Medulla oblongata (tissue), 1 donor: ENCODE results near the gene SORL1.
A peak's percentile ranks its signal among the peaks of the same experiment; 100 is the strongest.
"Not testable (repeated sequence)": the region's sequence is repeated elsewhere in the genome, so short reads cannot be mapped to it uniquely, and the experiment has no call there.

Experiments
- DNase-seq: peaks from one replicate; pipeline ENCODE4 v3.0.0-alpha.2; 2015; ENCODE audit errors: extremely low spot score

The SORL1 gene, protein sequence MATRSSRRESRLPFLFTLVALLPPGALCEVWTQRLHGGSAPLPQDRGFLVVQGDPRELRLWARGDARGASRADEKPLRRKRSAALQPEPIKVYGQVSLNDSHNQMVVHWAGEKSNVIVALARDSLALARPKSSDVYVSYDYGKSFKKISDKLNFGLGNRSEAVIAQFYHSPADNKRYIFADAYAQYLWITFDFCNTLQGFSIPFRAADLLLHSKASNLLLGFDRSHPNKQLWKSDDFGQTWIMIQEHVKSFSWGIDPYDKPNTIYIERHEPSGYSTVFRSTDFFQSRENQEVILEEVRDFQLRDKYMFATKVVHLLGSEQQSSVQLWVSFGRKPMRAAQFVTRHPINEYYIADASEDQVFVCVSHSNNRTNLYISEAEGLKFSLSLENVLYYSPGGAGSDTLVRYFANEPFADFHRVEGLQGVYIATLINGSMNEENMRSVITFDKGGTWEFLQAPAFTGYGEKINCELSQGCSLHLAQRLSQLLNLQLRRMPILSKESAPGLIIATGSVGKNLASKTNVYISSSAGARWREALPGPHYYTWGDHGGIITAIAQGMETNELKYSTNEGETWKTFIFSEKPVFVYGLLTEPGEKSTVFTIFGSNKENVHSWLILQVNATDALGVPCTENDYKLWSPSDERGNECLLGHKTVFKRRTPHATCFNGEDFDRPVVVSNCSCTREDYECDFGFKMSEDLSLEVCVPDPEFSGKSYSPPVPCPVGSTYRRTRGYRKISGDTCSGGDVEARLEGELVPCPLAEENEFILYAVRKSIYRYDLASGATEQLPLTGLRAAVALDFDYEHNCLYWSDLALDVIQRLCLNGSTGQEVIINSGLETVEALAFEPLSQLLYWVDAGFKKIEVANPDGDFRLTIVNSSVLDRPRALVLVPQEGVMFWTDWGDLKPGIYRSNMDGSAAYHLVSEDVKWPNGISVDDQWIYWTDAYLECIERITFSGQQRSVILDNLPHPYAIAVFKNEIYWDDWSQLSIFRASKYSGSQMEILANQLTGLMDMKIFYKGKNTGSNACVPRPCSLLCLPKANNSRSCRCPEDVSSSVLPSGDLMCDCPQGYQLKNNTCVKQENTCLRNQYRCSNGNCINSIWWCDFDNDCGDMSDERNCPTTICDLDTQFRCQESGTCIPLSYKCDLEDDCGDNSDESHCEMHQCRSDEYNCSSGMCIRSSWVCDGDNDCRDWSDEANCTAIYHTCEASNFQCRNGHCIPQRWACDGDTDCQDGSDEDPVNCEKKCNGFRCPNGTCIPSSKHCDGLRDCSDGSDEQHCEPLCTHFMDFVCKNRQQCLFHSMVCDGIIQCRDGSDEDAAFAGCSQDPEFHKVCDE (N-terminal part only)

DNA sequence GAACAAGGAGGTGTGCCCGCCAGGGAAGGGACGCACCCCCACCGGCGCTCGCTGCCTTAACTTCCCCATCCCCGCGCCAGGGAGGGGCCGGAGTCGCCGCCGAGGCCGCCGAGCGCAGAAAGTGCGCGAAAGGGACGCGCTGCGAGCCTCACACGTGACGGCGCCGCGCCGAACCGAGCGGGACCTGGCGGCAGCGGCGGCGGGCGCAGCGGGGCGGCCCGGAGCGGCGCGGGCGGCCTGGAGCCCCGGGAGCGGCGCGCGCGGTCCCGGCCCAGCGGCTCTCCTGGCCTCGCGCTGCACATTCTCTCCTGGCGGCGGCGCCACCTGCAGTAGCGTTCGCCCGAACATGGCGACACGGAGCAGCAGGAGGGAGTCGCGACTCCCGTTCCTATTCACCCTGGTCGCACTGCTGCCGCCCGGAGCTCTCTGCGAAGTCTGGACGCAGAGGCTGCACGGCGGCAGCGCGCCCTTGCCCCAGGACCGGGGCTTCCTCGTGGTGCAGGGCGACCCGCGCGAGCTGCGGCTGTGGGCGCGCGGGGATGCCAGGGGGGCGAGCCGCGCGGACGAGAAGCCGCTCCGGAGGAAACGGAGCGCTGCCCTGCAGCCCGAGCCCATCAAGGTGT lies at the start of gene SORL1:
Gene SORL1, plus strand, starts transcription at position 329 of the 623 bp plus-strand sequence. Its CDS starts 18 bp downstream, at position 347.
- DNase-seq = peak; percentile 88

DNA sequence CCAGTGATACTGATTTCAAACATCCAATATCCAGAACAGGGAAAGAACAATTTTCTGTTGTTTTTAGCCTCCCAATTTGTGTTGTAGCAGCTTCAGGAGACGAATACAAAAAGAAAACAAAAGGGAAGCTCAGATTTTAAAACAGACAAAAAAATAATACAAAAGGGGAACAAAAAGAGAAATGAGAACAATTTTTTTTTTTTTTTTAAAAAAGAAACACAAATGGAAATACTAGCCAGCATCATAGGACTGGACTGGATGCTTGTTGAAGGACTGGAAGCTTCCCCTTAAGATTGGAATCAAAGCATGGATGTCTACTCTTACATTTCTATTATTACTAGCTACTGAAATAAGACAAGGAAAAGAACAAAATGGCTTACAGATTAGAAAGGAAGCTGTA lies 46.5 kb upstream of the SORL1 start:
- DNase-seq = no peak

DNA sequence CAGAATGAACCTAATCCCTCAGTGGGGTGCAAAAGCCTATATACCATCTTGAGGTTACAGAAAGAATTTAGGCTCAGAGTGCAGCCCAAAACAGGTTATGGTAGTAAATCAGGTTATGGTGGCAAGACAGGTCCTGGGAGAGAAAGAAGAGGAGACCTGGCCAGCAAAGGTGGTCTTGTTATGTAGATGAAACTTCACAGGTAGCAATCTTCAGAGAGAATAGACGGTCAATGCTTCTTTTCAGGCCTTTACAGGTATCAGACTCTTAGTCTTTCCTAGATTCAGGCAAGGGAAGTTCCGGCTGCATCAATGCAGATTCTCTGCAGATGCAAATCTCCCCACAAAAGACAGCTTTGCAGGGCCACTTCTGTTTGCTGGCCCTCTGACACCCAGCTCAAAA lies 45.8 kb upstream of the SORL1 start:
- no peak for DNase-seq

DNA sequence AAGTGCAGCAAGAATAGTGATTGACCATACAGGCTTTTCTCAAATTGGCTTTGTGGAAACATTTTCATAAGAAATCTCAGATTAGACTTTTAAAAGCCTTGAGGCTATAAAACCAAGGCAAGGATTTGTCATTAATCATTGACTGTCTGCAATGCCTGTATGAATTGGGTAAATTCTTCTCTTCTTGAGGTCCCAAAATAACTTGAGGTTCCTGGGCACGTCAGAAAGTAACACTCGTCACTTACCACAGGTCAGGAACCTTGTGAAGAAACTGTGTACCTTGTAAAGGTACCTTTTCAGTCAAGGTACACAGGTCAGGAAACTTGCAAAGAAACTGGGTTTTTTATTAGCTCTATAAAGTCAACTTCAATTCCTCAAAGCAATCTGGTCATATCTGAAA lies 43.3 kb upstream of the SORL1 start:
- DNase-seq = no peak

DNA sequence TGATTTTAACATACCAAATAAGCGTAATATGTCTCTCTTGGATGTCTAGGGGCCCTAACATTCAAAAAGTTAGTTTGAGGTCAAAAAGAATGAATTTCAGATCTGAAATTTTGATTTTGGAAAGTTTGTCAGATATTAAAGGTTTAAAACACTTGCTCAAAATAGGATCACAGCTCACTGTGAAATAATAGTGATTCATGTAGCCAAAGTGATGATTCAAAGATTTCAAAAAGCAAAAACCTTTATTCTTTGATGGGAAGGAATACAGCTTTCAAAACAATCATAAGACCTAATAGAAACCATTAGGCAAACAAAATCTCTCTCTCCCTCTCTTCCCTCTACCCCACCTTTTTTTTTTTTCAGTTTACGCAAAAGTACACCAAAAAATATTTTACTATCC lies 42.1 kb upstream of the SORL1 start:
- DNase-seq = not testable (repeated sequence)

DNA sequence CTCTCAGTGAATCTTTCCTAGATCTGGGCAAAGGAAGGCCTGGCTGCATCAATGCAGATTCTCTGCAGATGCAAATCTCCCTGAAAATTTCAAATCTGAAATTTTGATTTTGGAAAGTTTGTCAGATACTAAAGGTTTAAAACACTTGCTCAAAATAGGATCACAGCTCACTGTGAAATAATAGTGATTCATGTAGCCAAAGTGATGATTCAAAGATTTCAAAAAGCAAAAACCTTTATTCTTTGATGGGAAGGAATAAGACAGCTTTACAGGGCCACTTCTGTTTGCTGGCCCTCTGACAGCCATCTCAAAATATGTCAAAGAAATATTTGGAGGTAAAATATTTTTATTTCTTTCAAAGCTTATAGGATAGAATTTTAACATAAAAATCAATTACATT lies 40.8 kb upstream of the SORL1 start:
- not testable (repeated sequence) for DNase-seq

DNA sequence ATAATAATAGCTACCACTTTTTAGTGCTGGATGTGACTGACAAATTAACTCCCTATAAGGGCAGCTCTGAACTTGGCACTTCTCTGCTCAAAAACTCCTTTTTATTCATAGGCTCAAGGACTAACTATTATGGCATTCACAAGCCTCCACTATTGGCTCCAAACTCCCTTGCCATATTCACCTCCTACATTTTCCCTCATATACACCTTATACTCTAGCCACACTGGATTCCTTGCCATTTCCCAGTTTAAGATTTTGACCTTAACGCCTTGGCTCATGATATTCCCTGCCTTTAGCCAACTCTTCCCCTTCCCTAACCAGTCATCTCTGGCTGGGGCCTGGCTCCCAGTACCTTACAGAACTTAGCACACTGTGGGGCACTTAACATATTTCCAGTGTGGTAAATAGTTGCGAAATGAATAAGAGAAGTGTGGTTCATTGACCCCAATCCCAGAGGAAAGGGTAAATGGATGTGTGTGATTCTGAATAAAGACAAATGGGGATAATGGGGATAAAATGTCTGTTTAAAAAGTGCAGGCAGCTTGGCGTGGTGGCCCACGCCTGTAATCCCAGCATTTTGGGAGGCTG lies 40.0 kb upstream of the SORL1 start:
- DNase-seq = no peak

DNA sequence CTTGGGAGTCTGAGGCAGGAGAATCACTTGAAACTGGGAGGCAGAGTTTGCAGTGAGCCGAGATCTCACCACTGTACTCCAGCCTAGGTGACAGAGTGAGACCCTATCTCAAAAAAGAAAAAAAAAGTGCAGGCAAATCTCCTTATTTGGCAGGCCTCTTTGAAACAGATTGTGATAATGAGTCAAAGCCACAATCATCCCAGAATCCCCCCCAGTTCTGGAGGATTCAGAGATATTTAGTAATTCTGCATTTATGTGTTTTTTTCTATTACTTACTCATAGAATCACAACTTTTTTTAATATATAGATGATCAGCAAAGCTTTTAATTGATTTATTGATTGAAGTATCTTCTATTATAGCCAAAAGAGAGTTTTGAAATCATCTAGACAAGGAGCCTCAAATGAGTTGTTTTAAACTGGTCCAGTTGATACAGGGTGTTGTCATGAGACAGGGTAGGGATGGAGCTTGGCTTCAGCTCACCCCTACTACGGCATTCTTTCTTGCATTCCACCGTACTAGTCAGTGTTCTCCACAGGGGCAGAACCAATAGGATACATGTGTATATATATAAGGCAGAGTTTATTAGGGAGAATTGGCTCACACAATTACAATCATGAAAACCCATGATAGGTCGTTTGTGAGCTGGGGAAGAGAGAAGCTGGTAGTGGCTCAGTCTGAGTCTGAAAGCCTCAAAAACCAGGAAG lies 39.3 kb upstream of the SORL1 start:
- no peak for DNase-seq

DNA sequence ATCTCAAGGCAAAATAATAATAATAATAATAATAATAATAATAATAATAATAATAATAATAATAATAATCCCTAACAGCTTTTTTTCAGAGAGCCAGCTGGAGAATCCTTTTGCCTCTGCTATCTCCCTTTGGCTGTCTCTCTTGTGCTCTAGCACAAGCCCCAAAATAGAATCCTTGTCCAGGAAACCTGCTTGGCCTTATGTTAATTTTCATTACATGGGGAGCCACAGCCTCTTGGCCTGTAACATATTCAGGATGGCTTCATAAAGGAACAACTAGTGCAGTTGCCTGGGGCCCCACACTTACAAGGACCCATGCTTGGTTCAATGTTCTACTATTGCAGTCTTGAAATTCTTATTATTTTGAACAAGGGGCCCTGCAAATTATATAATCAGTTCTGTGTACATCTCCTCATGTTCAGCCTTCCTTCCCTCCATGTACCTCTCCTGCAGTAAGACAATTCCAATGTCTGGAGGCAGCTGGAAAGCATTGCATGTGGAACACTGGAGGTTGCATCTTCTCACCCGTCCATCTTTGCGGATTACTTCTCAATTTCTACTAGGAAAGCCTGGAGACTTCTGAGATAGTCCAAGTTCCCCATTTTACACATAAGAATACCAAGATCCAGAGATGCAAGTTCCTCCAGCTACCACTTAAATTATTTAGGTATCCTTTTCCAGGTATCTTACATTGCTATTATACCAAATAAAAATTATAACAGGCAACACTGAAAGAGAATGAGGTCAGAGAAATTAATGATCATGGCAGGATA lies 37.8 kb upstream of the SORL1 start:
- DNase-seq = peak; percentile 27

DNA sequence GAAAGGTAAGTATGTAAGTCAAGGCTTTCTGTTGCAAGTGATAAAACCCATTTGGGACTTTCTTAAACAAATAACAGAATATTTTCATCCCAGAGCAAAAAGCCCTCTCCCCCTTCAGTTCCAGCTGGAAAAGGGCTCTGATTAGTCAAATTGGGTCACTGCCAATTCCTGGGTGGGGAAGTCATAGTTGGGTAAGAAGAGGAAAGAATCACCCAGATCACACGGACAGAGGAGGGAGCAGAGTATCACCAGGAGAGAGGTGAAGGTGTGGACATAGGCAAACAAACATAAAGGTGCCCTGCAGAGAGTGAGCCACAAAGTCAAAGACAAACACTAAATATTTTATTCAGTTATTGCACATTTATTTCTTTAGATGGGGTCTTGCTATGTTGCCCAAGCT lies 36.3 kb upstream of the SORL1 start:
- no peak for DNase-seq

DNA sequence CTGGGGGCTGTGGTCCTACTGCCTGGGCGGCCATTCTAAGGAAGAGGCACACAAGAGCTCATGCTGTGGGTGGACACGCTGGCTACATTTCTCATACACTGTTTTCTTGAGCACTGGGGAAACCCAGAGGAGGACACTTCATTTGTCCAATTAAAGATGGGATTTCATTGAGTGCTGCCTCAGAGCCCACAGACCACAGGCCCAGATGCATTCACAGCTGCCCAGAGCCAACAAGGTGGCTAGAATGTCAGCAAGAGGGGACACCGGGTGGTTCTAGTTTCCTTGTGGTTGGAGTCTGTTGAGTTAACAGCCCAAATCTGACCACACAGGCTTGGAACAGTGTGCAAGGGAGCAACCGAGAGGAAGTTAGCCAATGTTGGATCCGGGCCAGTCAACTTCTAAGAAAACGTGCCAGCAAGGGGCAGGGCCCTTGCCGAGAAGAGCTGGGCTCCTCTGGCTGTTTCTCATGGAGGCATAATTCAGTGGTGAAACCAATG lies 35.0 kb upstream of the SORL1 start:
- peak; percentile 89 for DNase-seq

DNA sequence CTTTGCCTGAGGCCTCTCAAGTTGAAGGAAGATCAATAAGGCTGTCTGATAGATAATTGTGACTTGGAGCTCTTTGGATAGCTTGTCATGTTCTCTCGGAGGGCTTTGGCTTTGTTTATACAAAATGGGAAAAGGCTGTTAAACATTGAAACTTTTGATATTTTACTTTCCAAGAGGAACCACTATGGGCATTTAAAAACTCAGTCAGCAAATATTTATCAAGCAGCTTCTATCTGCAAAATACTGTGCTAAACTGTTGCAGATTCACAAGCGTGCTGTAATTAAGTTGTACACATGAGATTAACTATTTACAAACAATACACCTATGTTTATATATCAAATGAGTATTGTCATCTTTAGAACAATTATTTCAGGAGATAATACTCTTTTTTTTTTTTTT lies 34.5 kb upstream of the SORL1 start:
- DNase-seq = no peak

DNA sequence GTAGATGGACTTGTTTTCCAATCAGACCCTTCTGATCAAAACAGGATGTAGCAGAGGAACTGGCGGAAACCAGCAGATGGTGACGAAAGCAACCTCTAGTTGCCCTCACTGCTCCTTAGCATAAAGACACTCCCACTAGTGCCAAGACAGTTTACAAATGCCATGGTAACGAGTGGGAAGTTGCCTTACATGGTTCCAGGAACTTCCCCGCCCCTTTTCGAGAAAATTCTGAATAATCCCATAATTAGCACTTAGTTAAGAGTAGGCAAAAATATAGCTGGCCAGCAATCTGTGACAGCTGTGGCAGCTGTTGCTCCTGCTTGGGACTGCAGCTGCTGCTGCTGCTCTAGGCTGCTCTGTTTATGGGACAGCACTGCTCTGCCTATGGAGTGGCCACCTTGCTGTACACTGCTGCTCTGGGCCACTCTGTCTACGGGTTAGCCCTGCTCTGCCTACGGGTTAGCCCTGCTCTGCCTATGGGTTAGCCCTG lies 33.4 kb upstream of the SORL1 start:
- peak; percentile 42 for DNase-seq

DNA sequence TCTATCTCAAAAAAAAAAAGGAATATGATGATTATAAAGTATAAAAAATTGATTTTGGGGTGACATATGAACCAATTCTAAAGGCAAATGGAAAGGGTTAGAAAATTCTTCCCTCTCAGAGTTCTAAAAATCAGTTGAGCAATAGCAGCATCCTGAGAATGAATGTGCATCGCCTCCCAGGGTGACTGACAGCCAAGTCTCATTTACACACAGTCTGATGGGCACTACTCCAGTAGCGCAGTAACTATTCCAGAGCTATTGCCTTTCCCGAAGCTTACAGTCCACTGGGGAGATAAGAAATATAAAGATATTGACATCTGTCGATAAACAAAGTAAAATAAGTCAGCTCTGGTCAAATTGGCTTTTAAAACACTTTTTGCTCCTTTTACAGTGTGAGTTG lies 32.3 kb upstream of the SORL1 start:
- DNase-seq = no peak

DNA sequence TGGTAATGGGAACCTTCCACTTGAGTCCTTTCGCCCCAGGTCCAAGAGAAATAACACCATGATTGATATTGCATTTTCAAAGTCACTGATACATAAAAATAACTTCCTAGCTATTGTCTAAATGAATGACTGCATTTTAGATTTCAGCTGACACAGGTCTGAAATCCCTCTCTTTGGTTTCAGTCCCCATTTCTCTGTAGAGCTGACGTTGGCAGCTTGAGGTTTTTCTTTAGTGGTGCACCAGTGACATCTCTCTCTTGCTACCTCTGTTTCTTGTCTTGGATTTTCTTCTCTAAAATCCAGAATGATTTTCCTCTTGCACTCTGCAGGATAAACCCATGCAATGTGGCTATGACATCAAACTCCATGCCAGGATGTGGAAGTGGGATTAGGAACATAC lies 31.7 kb upstream of the SORL1 start:
- no peak for DNase-seq

DNA sequence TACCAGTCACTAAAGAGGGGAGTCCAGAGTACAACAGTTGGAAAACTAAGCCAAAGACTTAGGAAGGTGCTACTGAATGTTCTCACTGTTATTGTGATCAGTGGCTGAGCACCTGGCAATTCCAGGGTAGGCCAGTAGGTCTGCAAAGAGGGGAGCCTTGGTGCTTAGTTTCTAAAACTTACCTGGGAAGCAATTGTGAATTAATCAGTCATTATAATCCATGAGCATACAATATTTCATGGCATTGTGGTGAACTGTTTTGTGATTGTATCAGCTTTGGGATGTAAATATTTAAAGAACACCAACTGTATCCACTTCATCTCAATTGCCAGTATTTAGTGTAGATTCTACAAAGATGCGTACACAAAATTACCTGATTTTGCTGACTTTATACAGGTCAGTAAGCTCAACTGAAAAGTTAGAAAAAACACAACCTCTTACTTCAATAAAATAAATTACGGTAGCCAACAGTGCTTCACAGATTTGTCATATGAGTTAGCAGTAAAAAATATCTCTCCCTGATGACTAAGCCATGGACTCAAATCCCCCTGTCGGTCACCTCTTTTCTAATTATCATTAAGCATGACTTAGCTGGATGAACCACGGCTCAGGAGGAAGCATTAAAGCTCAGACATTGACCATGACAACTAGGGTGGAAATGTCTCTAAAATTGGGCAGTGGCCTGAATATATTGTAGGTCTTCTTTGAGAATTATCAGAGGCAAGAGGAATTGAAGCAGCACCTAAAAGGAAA lies 30.8 kb upstream of the SORL1 start:
- no peak for DNase-seq

DNA sequence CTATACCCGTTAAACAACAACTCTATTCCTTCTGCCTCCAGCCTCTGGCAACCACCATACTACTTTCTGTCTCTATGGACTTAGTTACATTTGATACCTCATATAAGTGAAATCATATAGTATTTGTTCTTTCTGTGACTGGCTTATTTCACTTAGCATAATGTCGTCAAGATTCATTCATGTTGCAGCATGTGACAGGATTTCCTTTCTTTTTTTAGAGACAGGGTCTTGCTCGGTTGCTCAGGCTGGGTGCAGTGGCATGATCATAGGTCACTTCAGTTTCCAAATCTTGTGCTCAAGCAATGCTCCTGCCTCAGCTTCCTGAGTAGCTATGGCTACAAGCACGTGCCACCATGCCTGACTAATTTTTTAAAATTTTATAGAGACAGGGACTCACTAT lies 29.4 kb upstream of the SORL1 start:
- no peak for DNase-seq

DNA sequence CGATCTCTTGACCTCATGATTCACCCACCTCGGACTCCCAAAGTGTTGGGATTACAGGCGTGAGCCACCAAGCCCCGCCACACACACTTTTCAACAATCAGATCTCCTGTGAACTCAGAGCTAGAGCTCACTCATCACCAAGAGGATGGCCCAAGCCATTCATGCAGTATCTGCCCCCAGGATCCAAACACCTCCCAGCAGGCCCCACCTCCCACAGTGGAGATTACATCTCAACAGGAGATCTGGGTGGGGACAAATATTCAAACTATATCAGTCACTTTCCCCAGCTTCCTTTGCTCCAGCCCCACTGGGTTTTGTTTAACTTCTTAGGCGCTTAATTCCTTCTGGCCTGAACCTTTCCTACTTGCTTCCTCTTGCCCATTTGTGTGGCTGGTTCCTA lies 26.3 kb upstream of the SORL1 start:
- no peak for DNase-seq
